ENCODE results near the gene CAPN5.
A peak's percentile ranks its signal among the peaks of the same experiment; 100 is the strongest.

Gene CAPN5

GRCh38 chr11:77068457-77069335, 1.9 kb downstream of the CAPN5 start:
- H3K4me1 ChIP-seq (ENCODE audit: insufficient read depth, low read length, poor library complexity, severe bottlenecking) = peaks cover 67% of the 10 kb centered on the region
- TF ChIP-seq EZH2phosphoT487 (IDR thresholded peaks at IDR 0.05; ENCODE audit: borderline replicate concordance) = no peak
- TF ChIP-seq CTCF (conservative IDR thresholded peaks at IDR 0.05; ENCODE audit: low read length) = no peak
- H3K4me3 ChIP-seq (ENCODE audit: low read length, poor library complexity, severe bottlenecking) = peak overlapping the region; percentile 87

GRCh38 chr11:77069336-77069968, 2.7 kb downstream of the CAPN5 start:
- H4K20me1 ChIP-seq (ENCODE audit: insufficient read depth, low read length, poor library complexity, severe bottlenecking) = peaks cover 7% of the 10 kb centered on the region
- H3K4me1 ChIP-seq (ENCODE audit: insufficient read depth, low read length, poor library complexity, severe bottlenecking) = peaks cover 75% of the 10 kb centered on the region
- peak overlapping the region; percentile 75 for H3K9ac ChIP-seq (ENCODE audit: low read depth, low read length, poor library complexity, severe bottlenecking)

More at GRCh38 chr11:77068457-77069335, 1.9 kb downstream of the CAPN5 start:
- Histone ChIP-seq H3K9ac (ENCODE audit: low read depth, low read length, poor library complexity, severe bottlenecking) (peak overlapping the region; percentile 75), H2AFZ (ENCODE audit: low read length) (no peak overlapping the region), H4K20me1 (ENCODE audit: insufficient read depth, low read length, poor library complexity, severe bottlenecking) (peaks cover 7% of the 10 kb centered on the region), H3K79me2 (ENCODE audit: insufficient read depth, low read length) (peaks cover 31% of the 10 kb centered on the region), H3K27me3 (ENCODE audit: insufficient read depth, low read length, poor library complexity, severe bottlenecking) (no peaks in the 10 kb centered on the region), H3K9me3 (ENCODE audit: insufficient read depth, low read depth, low read length) (no peaks in the 10 kb centered on the region), H3K36me3 (ENCODE audit: insufficient read depth, low read length) (no peaks in the 10 kb centered on the region), H3K9me2 (replicated peaks; ENCODE audit: low read depth, low read length) (no peaks in the 10 kb centered on the region), H3K4me2 (ENCODE audit: low read depth, low read length, poor library complexity, severe bottlenecking) (peak overlapping the region; percentile 92), H3F3A (ENCODE audit: low read depth) (no peaks in the 10 kb centered on the region)

GRCh38 chr11:77069969-77070582, 3.3 kb downstream of the CAPN5 start:
- Histone ChIP-seq H3K4me2 (ENCODE audit: low read depth, low read length, poor library complexity, severe bottlenecking) (peak overlapping the region; percentile 92), H3F3A (ENCODE audit: low read depth) (no peaks in the 10 kb centered on the region), H3K9me3 (ENCODE audit: insufficient read depth, low read depth, low read length) (no peaks in the 10 kb centered on the region), H3K36me3 (ENCODE audit: insufficient read depth, low read length) (no peaks in the 10 kb centered on the region), H3K79me2 (ENCODE audit: insufficient read depth, low read length) (peaks cover 44% of the 10 kb centered on the region), H3K4me3 (ENCODE audit: low read length, poor library complexity, severe bottlenecking) (peak overlapping the region; percentile 11), H3K4me1 (ENCODE audit: insufficient read depth, low read length, poor library complexity, severe bottlenecking) (peaks cover 81% of the 10 kb centered on the region), H4K20me1 (ENCODE audit: insufficient read depth, low read length, poor library complexity, severe bottlenecking) (peaks cover 7% of the 10 kb centered on the region), H3K27me3 (ENCODE audit: insufficient read depth, low read length, poor library complexity, severe bottlenecking) (no peaks in the 10 kb centered on the region), H3K9ac (ENCODE audit: low read depth, low read length, poor library complexity, severe bottlenecking) (no peak overlapping the region), H2AFZ (ENCODE audit: low read length) (no peak overlapping the region), H3K9me2 (replicated peaks; ENCODE audit: low read depth, low read length) (no peaks in the 10 kb centered on the region)
- no peak for TF ChIP-seq EZH2phosphoT487 (IDR thresholded peaks at IDR 0.05; ENCODE audit: borderline replicate concordance)

More at GRCh38 chr11:77069336-77069968, 2.7 kb downstream of the CAPN5 start:
- Histone ChIP-seq H3K4me2 (ENCODE audit: low read depth, low read length, poor library complexity, severe bottlenecking) (peak overlapping the region; percentile 92), H3K79me2 (ENCODE audit: insufficient read depth, low read length) (peaks cover 39% of the 10 kb centered on the region), H3K9me2 (replicated peaks; ENCODE audit: low read depth, low read length) (no peaks in the 10 kb centered on the region), H3K9me3 (ENCODE audit: insufficient read depth, low read depth, low read length) (no peaks in the 10 kb centered on the region), H3K4me3 (ENCODE audit: low read length, poor library complexity, severe bottlenecking) (peak overlapping the region; percentile 11), H3K27me3 (ENCODE audit: insufficient read depth, low read length, poor library complexity, severe bottlenecking) (no peaks in the 10 kb centered on the region), H3F3A (ENCODE audit: low read depth) (no peaks in the 10 kb centered on the region), H3K36me3 (ENCODE audit: insufficient read depth, low read length) (no peaks in the 10 kb centered on the region), H2AFZ (ENCODE audit: low read length) (no peak overlapping the region)
- TF ChIP-seq EZH2phosphoT487 (IDR thresholded peaks at IDR 0.05; ENCODE audit: borderline replicate concordance) (no peak), CTCF (conservative IDR thresholded peaks at IDR 0.05; ENCODE audit: low read length) (no peak)
